SK-N-SH treated with all-trans-retinoic acid at 6 μM for 48 hours (cell line): Measurements from ENCODE around the gene TTC16.

ENCODE experiments used
- ATAC-seq: fragments of 200-7000 bp; cut with Tn5 transposase; 3 replicates; pipeline ENCODE4 v1.9.1; 2020; ENCODE audit warnings: mild to moderate bottlenecking, moderate library complexity
- ARNTL ChIP-seq: fragments of 450-650 bp; formaldehyde crosslinking; IDR thresholded peaks from 2 replicates; pipeline ENCODE4 v1.5.0; 2020; ENCODE audit warnings: low read depth, mild to moderate bottlenecking, moderate library complexity, borderline replicate concordance
- BACH2 ChIP-seq: fragments of 250-450 bp; sonication (Bioruptor Pico); IDR thresholded peaks from 2 replicates; pipeline ENCODE4 v1.9.0; 2021; ENCODE audit warnings: mild to moderate bottlenecking, borderline replicate concordance
- CREB5 ChIP-seq: fragments of 250-450 bp; sonication (Bioruptor Pico); IDR thresholded peaks from 2 replicates; pipeline ENCODE4 v1.5.1; 2020; ENCODE audit warnings: low read depth, mild to moderate bottlenecking, moderate library complexity
- CSDC2 ChIP-seq: fragments of 250-450 bp; sonication (Bioruptor Pico); IDR thresholded peaks from 2 replicates; pipeline ENCODE4 v1.5.0; 2020; ENCODE audit warnings: mild to moderate bottlenecking, moderate library complexity
- ESRRG ChIP-seq: fragments of 250-450 bp; sonication (Bioruptor Pico); IDR thresholded peaks from 2 replicates; pipeline ENCODE4 v1.6.1; 2021; ENCODE audit warnings: mild to moderate bottlenecking
- GLIS3 ChIP-seq: fragments of 250-450 bp; sonication (Bioruptor Pico); IDR thresholded peaks from 2 replicates; pipeline ENCODE4 v1.5.0; 2020; ENCODE audit warnings: mild to moderate bottlenecking, moderate library complexity
- ISL1 ChIP-seq: fragments of 250-450 bp; sonication (Bioruptor Pico); IDR thresholded peaks from 2 replicates; pipeline ENCODE4 v2.1.2; 2022; ENCODE audit warnings: mild to moderate bottlenecking, moderate library complexity
- OSR1 ChIP-seq: fragments of 250-450 bp; sonication (Bioruptor Pico); IDR thresholded peaks from 2 replicates; pipeline ENCODE4 v1.8.0; 2022; ENCODE audit warnings: moderate library complexity, mild to moderate bottlenecking, inconsistent platforms
- POU6F1 ChIP-seq: fragments of 250-450 bp; sonication (Bioruptor Pico); IDR thresholded peaks from 2 replicates; pipeline ENCODE4 v1.8.0; 2021; ENCODE audit warnings: low read depth, mild to moderate bottlenecking, moderate library complexity, borderline replicate concordance
- PPARA ChIP-seq: fragments of 250-450 bp; sonication (Bioruptor Pico); IDR thresholded peaks from 2 replicates; pipeline ENCODE4 v1.5.0; 2020; ENCODE audit warnings: mild to moderate bottlenecking, borderline replicate concordance
- RARB ChIP-seq: fragments of 250-450 bp; sonication (Bioruptor Pico); IDR thresholded peaks from 2 replicates; pipeline ENCODE4 v1.8.0; 2021; ENCODE audit warnings: mild to moderate bottlenecking, moderate library complexity
- SNAI2 ChIP-seq: fragments of 250-450 bp; sonication (Bioruptor Pico); IDR thresholded peaks from 2 replicates; pipeline ENCODE4 v1.5.0; 2020; ENCODE audit warnings: mild to moderate bottlenecking, moderate library complexity
- TCF4 ChIP-seq: fragments of 250-450 bp; sonication (Bioruptor Pico); IDR thresholded peaks from 2 replicates; pipeline ENCODE4 v1.8.0; 2021; ENCODE audit warnings: mild to moderate bottlenecking, moderate library complexity, borderline replicate concordance
- TOX ChIP-seq: fragments of 250-450 bp; sonication (Bioruptor Pico); IDR thresholded peaks from 2 replicates; pipeline ENCODE4 v1.8.0; 2021; ENCODE audit warnings: mild to moderate bottlenecking, moderate library complexity, borderline replicate concordance
- ZC3H10 ChIP-seq: fragments of 250-450 bp; sonication (Bioruptor Pico); IDR thresholded peaks from 2 replicates; pipeline ENCODE4 v1.5.1; 2021; ENCODE audit warnings: mild to moderate bottlenecking, moderate library complexity
- ZFP3 ChIP-seq: fragments of 250-450 bp; sonication (Bioruptor Pico); IDR thresholded peaks from 2 replicates; pipeline ENCODE4 v1.5.0; 2020; ENCODE audit warnings: mild to moderate bottlenecking, moderate library complexity
- ZFP30 ChIP-seq: fragments of 450-650 bp; formaldehyde crosslinking; IDR thresholded peaks from 2 replicates; pipeline ENCODE4 v1.5.0; 2022; ENCODE audit warnings: mild to moderate bottlenecking, moderate library complexity
- ZNF565 ChIP-seq: fragments of 450-650 bp; formaldehyde crosslinking; conservative IDR thresholded peaks from 2 replicates; pipeline ENCODE4 v1.5.0; 2020; ENCODE audit warnings: low read depth, mild to moderate bottlenecking, moderate library complexity
- ZNF8 ChIP-seq: fragments of 450-650 bp; formaldehyde crosslinking; IDR thresholded peaks from 2 replicates; pipeline ENCODE4 v1.5.0; 2020; ENCODE audit warnings: mild to moderate bottlenecking, moderate library complexity
- TF ChIP-seq, protein P1 (sequence below): fragments of 250-450 bp; sonication (Bioruptor Pico); IDR thresholded peaks from 2 replicates; pipeline ENCODE4 v1.5.1; 2021; ENCODE audit warnings: mild to moderate bottlenecking, moderate library complexity
- TF ChIP-seq, protein P2 (sequence below): fragments of 250-450 bp; sonication (Bioruptor Pico); IDR thresholded peaks from 2 replicates; pipeline ENCODE4 v1.5.0; 2020; ENCODE audit warnings: mild to moderate bottlenecking, moderate library complexity

TTC16 gene

DNA sequence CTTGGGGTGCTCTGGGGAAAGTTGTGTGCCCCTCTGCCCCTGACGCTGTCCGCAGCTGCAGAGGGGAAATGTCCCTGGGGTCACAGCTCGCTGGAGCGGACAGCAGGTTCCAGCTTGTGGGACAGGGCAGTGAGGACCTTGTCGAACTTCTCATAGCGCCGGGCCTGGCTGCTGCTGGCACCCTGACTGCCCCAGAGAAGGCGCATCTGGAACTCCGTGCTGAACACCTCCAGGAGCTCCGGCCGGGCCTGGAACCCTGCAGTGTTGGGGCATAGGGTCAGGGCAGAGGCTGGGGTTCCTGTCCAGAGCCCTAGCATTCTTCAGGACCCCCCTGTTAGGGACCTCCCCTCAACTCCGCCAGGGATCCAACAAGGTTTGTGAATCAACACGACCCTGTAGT is 22.8 kb downstream of the TTC16 start:
- TF ChIP-seq CSDC2 (CRISPR knock-in tag) (no peak), TOX (no peak), SNAI2 (CRISPR knock-in tag) (no peak), PPARA (CRISPR knock-in tag) (no peak), ESRRG (CRISPR knock-in tag) (no peak), ZNF8 (CRISPR knock-in tag) (no peak), ZFP3 (CRISPR knock-in tag) (no peak), ZFP30 (CRISPR knock-in tag) (no peak), ISL1 (no peak)
- no peak for ATAC-seq

- no peak for TF ChIP-seq RARB (CRISPR knock-in tag)
- no peak for TF ChIP-seq CREB5
- no peak for TF ChIP-seq SNAI2 (CRISPR knock-in tag)
- no peak for TF ChIP-seq POU6F1 (CRISPR knock-in tag)
- TF ChIP-seq TCF4 (CRISPR knock-in tag): no peak
- TF ChIP-seq ZNF8 (CRISPR knock-in tag): no peak
- TF ChIP-seq CSDC2 (CRISPR knock-in tag): no peak
- no peak for ATAC-seq
Measured at GRCh38 chr9:127739614-127740330, 23.9 kb downstream of the TTC16 start.

GRCh38 chr9:127741831-127742434 is 26.1 kb downstream of the TTC16 start:
- ATAC-seq: no peak
- TF ChIP-seq RARB (CRISPR knock-in tag) (no peak), OSR1 (CRISPR knock-in tag) (no peak), POU6F1 (CRISPR knock-in tag) (no peak), CSDC2 (CRISPR knock-in tag) (no peak), SNAI2 (CRISPR knock-in tag) (no peak), ARNTL (CRISPR knock-in tag) (no peak), ZNF565 (CRISPR knock-in tag) (no peak), TCF4 (CRISPR knock-in tag) (no peak), CREB5 (no peak), ZNF8 (CRISPR knock-in tag) (no peak), ESRRG (CRISPR knock-in tag) (no peak), BACH2 (no peak), PPARA (CRISPR knock-in tag) (no peak), GLIS3 (CRISPR knock-in tag) (no peak), TOX (no peak), ZC3H10 (CRISPR knock-in tag) (no peak), ZFP30 (CRISPR knock-in tag) (no peak)
- TF ChIP-seq, protein P1, sequence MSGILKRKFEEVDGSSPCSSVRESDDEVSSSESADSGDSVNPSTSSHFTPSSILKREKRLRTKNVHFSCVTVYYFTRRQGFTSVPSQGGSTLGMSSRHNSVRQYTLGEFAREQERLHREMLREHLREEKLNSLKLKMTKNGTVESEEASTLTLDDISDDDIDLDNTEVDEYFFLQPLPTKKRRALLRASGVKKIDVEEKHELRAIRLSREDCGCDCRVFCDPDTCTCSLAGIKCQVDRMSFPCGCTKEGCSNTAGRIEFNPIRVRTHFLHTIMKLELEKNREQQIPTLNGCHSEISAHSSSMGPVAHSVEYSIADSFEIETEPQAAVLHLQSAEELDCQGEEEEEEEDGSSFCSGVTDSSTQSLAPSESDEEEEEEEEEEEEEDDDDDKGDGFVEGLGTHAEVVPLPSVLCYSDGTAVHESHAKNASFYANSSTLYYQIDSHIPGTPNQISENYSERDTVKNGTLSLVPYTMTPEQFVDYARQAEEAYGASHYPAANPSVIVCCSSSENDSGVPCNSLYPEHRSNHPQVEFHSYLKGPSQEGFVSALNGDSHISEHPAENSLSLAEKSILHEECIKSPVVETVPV (CRISPR knock-in tag): no peak
- TF ChIP-seq, protein P2, sequence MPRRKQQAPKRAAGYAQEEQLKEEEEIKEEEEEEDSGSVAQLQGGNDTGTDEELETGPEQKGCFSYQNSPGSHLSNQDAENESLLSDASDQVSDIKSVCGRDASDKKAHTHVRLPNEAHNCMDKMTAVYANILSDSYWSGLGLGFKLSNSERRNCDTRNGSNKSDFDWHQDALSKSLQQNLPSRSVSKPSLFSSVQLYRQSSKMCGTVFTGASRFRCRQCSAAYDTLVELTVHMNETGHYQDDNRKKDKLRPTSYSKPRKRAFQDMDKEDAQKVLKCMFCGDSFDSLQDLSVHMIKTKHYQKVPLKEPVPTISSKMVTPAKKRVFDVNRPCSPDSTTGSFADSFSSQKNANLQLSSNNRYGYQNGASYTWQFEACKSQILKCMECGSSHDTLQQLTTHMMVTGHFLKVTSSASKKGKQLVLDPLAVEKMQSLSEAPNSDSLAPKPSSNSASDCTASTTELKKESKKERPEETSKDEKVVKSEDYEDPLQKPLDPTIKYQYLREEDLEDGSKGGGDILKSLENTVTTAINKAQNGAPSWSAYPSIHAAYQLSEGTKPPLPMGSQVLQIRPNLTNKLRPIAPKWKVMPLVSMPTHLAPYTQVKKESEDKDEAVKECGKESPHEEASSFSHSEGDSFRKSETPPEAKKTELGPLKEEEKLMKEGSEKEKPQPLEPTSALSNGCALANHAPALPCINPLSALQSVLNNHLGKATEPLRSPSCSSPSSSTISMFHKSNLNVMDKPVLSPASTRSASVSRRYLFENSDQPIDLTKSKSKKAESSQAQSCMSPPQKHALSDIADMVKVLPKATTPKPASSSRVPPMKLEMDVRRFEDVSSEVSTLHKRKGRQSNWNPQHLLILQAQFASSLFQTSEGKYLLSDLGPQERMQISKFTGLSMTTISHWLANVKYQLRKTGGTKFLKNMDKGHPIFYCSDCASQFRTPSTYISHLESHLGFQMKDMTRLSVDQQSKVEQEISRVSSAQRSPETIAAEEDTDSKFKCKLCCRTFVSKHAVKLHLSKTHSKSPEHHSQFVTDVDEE: no peak
